GM06990 (cell line): ENCODE results near the gene CCDC78.

Experiments
- DNase-seq: peaks from one replicate; pipeline ENCODE4 v3.0.0-alpha.2; 2011; ENCODE audit not compliant: insufficient read length; ENCODE audit errors: extremely low read depth
- H3K27me3 ChIP-seq: replicated peaks from 2 replicates; pipeline ENCODE4 v1.6.0; 2011; ENCODE audit warnings: low read length; ENCODE audit not compliant: control insufficient read depth, insufficient read depth
- H3K36me3 ChIP-seq: 2 replicates; pipeline ENCODE4 v1.5.1; 2011; ENCODE audit warnings: low read length; ENCODE audit not compliant: control insufficient read depth, insufficient read depth
- H3K4me3 ChIP-seq: replicated peaks from 2 replicates; pipeline ENCODE4 v1.5.1; 2011; ENCODE audit warnings: low read depth, mild to moderate bottlenecking, control low read depth, low read length
- TF ChIP-seq, protein P1 (sequence below): IDR thresholded peaks from 2 replicates; pipeline ENCODE4 v1.5.1; 2011; ENCODE audit warnings: low read length, control low read depth, mild to moderate bottlenecking, inconsistent platforms; ENCODE audit not compliant: insufficient read depth, poor library complexity, severe bottlenecking

Gene CCDC78

DNA sequence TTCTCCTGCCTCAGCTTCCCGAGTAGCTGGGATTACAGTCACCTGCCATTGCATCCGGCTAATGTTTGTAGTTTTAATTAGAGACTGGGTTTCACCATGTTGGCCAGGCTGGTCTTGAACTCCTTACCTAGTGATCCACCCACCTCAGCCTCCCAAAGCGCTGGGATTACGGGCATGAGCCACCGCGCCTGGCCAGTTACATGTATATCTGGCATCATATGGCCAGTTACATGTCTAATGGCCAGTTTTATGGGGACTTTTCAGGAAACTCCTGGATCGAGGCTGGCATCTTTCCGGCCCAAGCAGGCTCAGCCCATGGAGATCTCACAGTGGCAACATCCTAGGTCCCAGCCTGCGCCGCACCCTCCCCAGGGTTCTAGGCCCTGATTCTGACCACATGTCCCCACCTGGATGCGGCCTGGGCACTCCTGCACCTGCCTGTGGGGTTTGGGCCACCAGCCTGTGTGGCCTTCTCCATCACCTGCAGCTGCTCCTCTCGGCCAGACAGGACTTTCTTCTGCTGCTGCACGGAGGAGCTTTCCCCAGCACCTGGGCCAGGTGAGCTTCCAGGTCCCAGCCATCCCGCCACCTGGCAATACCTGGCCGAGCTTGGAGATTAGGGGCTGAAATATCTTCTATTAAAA lies 15.9 kb upstream of the CCDC78 start:
- DNase-seq: peak; percentile 6

DNA sequence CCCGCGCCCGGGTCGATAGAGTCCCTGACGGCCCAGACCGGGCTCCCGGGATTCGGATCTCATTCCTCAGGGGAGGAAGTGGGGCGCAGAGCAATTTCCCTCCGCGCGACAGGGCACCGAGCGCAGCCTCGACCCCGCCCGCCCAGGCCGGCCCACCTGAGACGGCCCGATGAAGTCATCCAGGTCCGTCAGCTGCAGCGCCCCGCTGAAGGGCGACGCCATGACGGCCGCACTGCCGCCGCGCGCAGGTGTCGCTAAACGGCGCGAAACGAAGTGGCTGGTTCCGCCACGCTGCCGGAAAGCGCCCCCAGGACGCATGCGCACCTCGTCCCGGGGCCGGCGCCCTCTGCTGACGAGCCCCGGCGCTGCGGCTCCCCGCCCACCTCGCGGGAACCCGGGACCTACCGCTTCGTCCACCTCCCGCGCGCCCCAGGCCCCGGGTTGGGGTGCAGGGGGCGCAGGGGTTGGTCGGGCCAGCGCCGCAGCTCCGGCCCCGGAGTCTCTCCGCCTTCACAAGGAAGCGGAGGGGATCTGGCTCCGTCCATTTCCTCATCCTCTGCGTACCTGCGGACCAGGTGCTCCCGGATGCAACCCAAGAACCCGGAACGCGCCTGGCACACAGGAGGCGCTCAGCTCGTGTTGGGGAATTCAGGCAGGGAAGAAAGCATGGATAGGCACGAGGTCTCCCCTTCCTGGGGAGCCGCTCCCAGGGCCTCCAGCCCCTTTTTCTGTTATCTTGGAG lies 14.7 kb upstream of the CCDC78 start, which contains the start of gene CIAO3:
CIAO3 (minus strand) TSS at position 234 of the 742 bp plus-strand sequence; CDS start at position 222, 12 bp downstream.
- H3K36me3 ChIP-seq: peaks cover 2% of the 10 kb centered on the region; the same call in 1 of the 2 replicates
- no peaks in the 10 kb centered on the region for H3K27me3 ChIP-seq
- peak within 1 kb of the TSS; percentile 94 for H3K4me3 ChIP-seq
- peak; percentile 94 for DNase-seq
- TF ChIP-seq, protein P1, sequence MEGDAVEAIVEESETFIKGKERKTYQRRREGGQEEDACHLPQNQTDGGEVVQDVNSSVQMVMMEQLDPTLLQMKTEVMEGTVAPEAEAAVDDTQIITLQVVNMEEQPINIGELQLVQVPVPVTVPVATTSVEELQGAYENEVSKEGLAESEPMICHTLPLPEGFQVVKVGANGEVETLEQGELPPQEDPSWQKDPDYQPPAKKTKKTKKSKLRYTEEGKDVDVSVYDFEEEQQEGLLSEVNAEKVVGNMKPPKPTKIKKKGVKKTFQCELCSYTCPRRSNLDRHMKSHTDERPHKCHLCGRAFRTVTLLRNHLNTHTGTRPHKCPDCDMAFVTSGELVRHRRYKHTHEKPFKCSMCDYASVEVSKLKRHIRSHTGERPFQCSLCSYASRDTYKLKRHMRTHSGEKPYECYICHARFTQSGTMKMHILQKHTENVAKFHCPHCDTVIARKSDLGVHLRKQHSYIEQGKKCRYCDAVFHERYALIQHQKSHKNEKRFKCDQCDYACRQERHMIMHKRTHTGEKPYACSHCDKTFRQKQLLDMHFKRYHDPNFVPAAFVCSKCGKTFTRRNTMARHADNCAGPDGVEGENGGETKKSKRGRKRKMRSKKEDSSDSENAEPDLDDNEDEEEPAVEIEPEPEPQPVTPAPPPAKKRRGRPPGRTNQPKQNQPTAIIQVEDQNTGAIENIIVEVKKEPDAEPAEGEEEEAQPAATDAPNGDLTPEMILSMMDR: peak; percentile 62

More for the DNA sequence above, 15.9 kb upstream of the CCDC78 start:
- Histone ChIP-seq H3K4me3 (no peak overlapping the region), H3K36me3 (no peaks in the 10 kb centered on the region; the same call in 1 of the 2 replicates), H3K27me3 (no peaks in the 10 kb centered on the region)
- TF ChIP-seq, protein P1: no peak

DNA sequence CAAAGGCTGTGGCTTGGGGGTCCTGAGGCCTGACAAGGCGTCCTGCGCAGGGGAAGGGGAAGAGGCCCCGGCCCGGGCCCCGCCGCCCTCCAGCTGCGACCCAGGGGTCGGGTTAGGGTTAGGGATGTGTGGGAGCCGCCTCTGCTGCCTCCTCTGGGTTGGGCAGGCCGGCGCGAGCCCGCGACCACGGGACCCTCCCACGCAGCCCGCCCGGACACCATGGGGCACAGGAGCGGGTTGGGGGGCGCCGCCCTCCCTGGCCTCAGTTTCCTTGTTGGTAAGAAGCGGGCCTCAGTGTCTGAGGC lies 14.2 kb upstream of the CCDC78 start:
- Histone ChIP-seq H3K27me3 (no peaks in the 10 kb centered on the region), H3K36me3 (peaks cover 2% of the 10 kb centered on the region; the same call in 1 of the 2 replicates), H3K4me3 (peak overlapping the region; percentile 94)
- TF ChIP-seq, protein P1: no peak
- no peak for DNase-seq

DNA sequence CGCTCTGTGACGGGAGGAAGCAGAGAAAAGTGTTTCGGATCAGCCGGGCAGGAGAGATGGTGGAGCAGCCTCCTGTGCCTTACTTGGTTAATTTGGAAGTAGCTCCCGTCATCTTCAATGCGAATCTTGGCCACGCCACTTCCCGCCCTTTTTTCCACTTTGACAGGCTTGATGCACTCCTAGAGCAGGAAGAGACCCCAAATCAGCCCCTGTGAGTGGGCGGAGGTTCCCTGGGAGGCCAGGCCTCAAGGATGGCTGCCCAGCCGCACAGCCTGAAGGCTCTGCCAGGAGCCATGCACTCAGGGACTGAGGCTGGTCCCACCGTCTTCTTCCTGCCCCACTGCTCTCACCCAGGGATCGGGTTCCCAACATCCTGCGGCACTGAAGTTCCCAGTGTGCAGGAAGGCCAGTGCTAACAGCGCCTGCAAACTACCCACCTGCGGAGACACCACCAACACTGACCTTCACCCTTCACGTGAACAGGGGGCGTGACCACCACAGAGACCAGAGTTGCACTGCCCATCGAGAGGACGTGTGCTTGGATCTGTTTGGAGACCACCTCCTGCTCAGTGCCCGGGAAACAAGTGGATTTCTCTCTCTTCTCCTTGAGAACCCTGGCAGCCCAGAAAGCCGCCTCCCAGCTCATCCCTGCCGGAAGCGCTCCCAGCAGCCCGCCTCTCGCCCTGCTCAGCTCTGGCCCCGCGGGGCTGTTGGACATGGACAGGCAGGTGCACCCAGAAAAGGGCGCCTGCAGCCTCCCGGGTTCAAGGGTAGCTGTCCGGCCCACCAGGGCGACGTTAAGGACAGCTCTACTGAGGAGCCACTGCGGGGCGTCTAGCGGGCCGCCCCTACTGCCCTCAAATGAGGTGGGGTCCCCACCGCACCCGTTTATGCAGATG lies 13.6 kb upstream of the CCDC78 start:
- Histone ChIP-seq H3K36me3 (peaks cover 2% of the 10 kb centered on the region; the same call in 1 of the 2 replicates), H3K4me3 (peak overlapping the region; percentile 94), H3K27me3 (no peaks in the 10 kb centered on the region)
- TF ChIP-seq, protein P1: no peak
- DNase-seq: peak; percentile 25

DNA sequence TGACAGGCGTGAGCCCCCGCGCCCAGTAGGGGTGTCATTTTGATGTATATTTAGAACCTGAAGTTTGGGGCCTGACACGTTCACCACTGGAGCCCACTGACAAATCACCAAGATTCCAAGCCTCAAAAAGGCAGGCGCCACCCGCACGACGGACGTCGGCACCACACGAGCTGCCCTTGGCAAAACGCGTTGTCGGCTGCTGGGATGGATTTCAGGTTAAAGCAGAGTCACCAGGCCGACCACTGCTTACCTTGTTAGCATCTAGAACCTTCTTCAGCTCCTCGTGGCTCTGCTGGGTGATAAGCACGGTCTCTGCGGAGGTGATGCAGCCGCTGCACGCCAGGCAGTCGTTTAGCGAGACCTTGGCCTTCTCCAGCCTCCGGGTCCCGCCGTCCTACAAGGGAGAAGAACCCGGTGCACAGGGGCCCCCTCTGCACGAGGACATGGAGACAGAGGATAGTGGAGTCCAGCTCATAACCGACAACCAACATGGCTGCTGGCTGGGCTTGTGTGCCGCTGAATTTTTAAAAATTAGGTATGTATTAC lies 10.8 kb upstream of the CCDC78 start:
- peaks cover 19% of the 10 kb centered on the region for H3K36me3 ChIP-seq
- H3K4me3 ChIP-seq: no peak overlapping the region
- H3K27me3 ChIP-seq: no peaks in the 10 kb centered on the region
- peak; percentile 20 for DNase-seq
- TF ChIP-seq, protein P1: no peak
